RWPE2 (cell line): ENCODE results near the gene FAM171A2.

Experiments
- ATAC-seq: fragments of 200-7000 bp; cut with Tn5 transposase; 3 replicates; pipeline ENCODE4 v1.9.1; 2021; ENCODE audit warnings: low read depth
- DNase-seq: peaks from one replicate; pipeline ENCODE4 v3.0.0-alpha.2; 2020; ENCODE audit warnings: low spot score
- H3K27ac ChIP-seq: fragments of 450-650 bp; 2 replicates; pipeline ENCODE4 v1.5.1; 2017; ENCODE audit warnings: mild to moderate bottlenecking; ENCODE audit not compliant: poor library complexity, severe bottlenecking
- H3K27me3 ChIP-seq: fragments of 250-450 bp; sonication (Bioruptor Pico); 2 replicates; pipeline ENCODE4 v1.5.1; 2021; ENCODE audit warnings: mild to moderate bottlenecking, moderate library complexity; ENCODE audit not compliant: insufficient read depth, poor library complexity, severe bottlenecking
- H3K36me3 ChIP-seq: fragments of 250-450 bp; sonication (Bioruptor Pico); 2 replicates; pipeline ENCODE4 v1.5.1; 2020; ENCODE audit warnings: low read depth, mild to moderate bottlenecking, moderate library complexity
- H3K4me1 ChIP-seq: fragments of 250-450 bp; sonication (Bioruptor Pico); 2 replicates; pipeline ENCODE4 v1.5.1; 2021; ENCODE audit warnings: mild to moderate bottlenecking, moderate library complexity; ENCODE audit not compliant: insufficient read depth, poor library complexity, severe bottlenecking
- H3K4me3 ChIP-seq: fragments of 250-450 bp; sonication (Bioruptor Pico); 2 replicates; pipeline ENCODE4 v1.5.1; 2021; ENCODE audit warnings: mild to moderate bottlenecking, moderate library complexity; ENCODE audit not compliant: severe bottlenecking
- H3K9me3 ChIP-seq: fragments of 250-450 bp; sonication (Bioruptor Pico); 2 replicates; pipeline ENCODE4 v1.5.1; 2021; ENCODE audit warnings: mild to moderate bottlenecking, moderate library complexity; ENCODE audit not compliant: severe bottlenecking
- TF ChIP-seq, protein P1 (sequence below): fragments of 450-650 bp; IDR thresholded peaks from one replicate; pipeline ENCODE4 v1.5.1; 2017; ENCODE audit warnings: mild to moderate bottlenecking, moderate library complexity; ENCODE audit not compliant: poor library complexity, severe bottlenecking

The FAM171A2 gene

GRCh38 chr17:44360144-44360533 is 3.5 kb downstream of the FAM171A2 start:
- TF ChIP-seq, protein P1, sequence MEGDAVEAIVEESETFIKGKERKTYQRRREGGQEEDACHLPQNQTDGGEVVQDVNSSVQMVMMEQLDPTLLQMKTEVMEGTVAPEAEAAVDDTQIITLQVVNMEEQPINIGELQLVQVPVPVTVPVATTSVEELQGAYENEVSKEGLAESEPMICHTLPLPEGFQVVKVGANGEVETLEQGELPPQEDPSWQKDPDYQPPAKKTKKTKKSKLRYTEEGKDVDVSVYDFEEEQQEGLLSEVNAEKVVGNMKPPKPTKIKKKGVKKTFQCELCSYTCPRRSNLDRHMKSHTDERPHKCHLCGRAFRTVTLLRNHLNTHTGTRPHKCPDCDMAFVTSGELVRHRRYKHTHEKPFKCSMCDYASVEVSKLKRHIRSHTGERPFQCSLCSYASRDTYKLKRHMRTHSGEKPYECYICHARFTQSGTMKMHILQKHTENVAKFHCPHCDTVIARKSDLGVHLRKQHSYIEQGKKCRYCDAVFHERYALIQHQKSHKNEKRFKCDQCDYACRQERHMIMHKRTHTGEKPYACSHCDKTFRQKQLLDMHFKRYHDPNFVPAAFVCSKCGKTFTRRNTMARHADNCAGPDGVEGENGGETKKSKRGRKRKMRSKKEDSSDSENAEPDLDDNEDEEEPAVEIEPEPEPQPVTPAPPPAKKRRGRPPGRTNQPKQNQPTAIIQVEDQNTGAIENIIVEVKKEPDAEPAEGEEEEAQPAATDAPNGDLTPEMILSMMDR: no peak
- H3K9me3 ChIP-seq: no peaks in the 10 kb centered on the region
- no peak overlapping the region for H3K4me3 ChIP-seq
- no peaks in the 10 kb centered on the region for H3K27me3 ChIP-seq
- no peaks in the 10 kb centered on the region for H3K36me3 ChIP-seq
- DNase-seq (no peak), ATAC-seq (no peak)
- H3K27ac ChIP-seq: no peak overlapping the region
- H3K4me1 ChIP-seq: no peaks in the 10 kb centered on the region

- Histone ChIP-seq H3K36me3 (no peaks in the 10 kb centered on the region), H3K27ac (no peak overlapping the region), H3K9me3 (no peaks in the 10 kb centered on the region), H3K27me3 (no peaks in the 10 kb centered on the region), H3K4me1 (no peaks in the 10 kb centered on the region), H3K4me3 (no peak overlapping the region)
- TF ChIP-seq, protein P1: no peak
- DNase-seq: no peak
- ATAC-seq: no peak
These were observed 4.1 kb downstream of the FAM171A2 start for GRCh38 chr17:44359458-44360143.

DNA sequence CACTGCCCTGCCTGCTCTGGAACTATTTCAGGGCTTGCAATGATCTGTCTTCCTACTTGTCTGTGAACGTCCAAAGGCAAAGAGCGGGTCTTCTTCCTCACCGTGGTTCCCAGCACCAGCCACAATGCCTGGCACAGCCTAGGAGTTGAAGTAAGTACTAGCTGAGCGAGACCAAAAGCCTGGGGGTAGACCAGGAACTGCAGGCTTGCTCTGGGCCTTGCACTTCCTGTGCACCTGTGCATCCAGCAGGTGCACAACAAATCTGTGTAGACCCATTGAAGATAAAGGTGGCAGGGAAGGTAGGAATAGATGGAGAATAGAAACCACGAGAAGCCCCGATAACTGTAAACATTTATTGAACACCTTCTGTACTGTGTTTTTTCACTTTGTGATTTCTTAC is 4.6 kb downstream of the FAM171A2 start:
- Histone ChIP-seq H3K4me1 (no peaks in the 10 kb centered on the region), H3K27me3 (no peaks in the 10 kb centered on the region), H3K36me3 (no peaks in the 10 kb centered on the region), H3K4me3 (no peak overlapping the region), H3K27ac (no peak overlapping the region), H3K9me3 (no peaks in the 10 kb centered on the region)
- ATAC-seq (no peak), DNase-seq (no peak)
- TF ChIP-seq, protein P1: no peak

DNA sequence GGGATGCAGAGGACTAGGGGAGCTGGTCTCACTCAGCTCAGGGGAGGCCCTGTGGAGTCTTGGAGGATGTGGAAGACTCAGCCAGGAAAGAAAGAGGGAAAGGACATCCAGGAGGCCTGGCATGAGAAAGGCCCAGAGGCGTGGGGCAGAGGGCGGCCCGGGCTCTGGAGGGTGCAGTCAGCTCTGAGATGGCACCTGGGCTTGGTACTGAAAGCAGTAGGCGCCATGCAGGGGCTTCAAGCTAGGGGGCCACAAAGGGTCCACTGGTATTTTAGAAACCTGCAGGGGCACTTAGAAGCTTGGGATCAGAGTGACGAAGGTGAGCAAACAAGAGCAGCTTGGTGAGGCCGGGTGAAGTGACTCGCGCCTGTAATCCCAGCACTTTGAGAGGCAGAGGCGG is 5.6 kb downstream of the FAM171A2 start:
- DNase-seq (no peak), ATAC-seq (no peak)
- Histone ChIP-seq H3K27me3 (no peaks in the 10 kb centered on the region), H3K27ac (no peak overlapping the region), H3K4me1 (no peaks in the 10 kb centered on the region), H3K36me3 (no peaks in the 10 kb centered on the region), H3K4me3 (no peak overlapping the region), H3K9me3 (no peaks in the 10 kb centered on the region)
- TF ChIP-seq, protein P1: no peak

GRCh38 chr17:44356241-44356640 is 7.4 kb downstream of the FAM171A2 start:
- no peaks in the 10 kb centered on the region for H3K27me3 ChIP-seq
- TF ChIP-seq, protein P1: no peak
- no peak for DNase-seq
- ATAC-seq: no peak
- H3K9me3 ChIP-seq: no peaks in the 10 kb centered on the region
- no peaks in the 10 kb centered on the region for H3K4me1 ChIP-seq
- H3K4me3 ChIP-seq: no peak overlapping the region
- H3K36me3 ChIP-seq: peaks cover 12% of the 10 kb centered on the region; the same call in 1 of the 2 replicates
- H3K27ac ChIP-seq: no peak overlapping the region
